Thyroid gland (tissue), 4 donors: ENCODE results near the gene IQGAP2. TPM values are rescaled to one million over a fixed set of nuclear protein-coding genes. Genes with fewer than 3 reads are reported as not detected.

Experiments
- DNase-seq, 2 donors: peaks; one replicate each; pipeline ENCODE4 v3.0.0-alpha.2; 2019
- H3K27ac ChIP-seq, 3 donors: fragments of 200-600 bp; sonication (generic); 1 replicate in 2 of 3; 2 replicates in 1 of 3; pipeline ENCODE4 v1.5.1; 2016 to 2019; ENCODE audit warnings: mild to moderate bottlenecking in 1 of 3, moderate library complexity in 1 of 3
- H3K27me3 ChIP-seq: fragments of 200-600 bp; sonication (generic); one replicate; pipeline ENCODE4 v1.5.1; 2019
- H3K36me3 ChIP-seq, 2 donors: fragments of 200-600 bp; sonication (generic); one replicate each; pipeline ENCODE4 v1.5.1; 2016 to 2019
- H3K4me1 ChIP-seq, 2 donors: fragments of 200-600 bp; sonication (generic); one replicate each; pipeline ENCODE4 v1.5.1; 2017 to 2019
- H3K4me3 ChIP-seq, 3 donors: fragments of 200-600 bp; sonication (generic); replicated peaks in 1 of 3; 1 replicate in 2 of 3; 2 replicates in 1 of 3; pipeline ENCODE4 v1.5.1; 2016; ENCODE audit warnings: mild to moderate bottlenecking in 1 of 3
- H3K9me3 ChIP-seq: fragments of 200-600 bp; sonication (generic); one replicate; pipeline ENCODE4 v1.5.1; 2017
- CTCF ChIP-seq, 6 experiments: fragments of 200-600 bp in 3 of 6; fragments of 450-650 bp in 3 of 6; sonication (generic) in 3 of 6; IDR thresholded peaks; one replicate each; pipeline ENCODE4 v1.5.1; 2016 to 2019; ENCODE audit warnings: antibody characterized with exemption in 6 of 6, mild to moderate bottlenecking in 2 of 6, inconsistent platforms in 1 of 6, moderate library complexity in 1 of 6
- POLR2A ChIP-seq, 2 donors: fragments of 450-650 bp; IDR thresholded peaks; one replicate each; pipeline ENCODE4 v1.6.1; 2017; ENCODE audit warnings: antibody characterized with exemption in 2 of 2, mild to moderate bottlenecking in 2 of 2, moderate library complexity in 1 of 2
- WGBS, 2 donors: methylation state at CpG; one replicate each; pipeline ENCODE4 v1.1.5; 2017; 5-methylcytosine and 5-hydroxymethylcytosine counted together
- intact Hi-C: fragments of 100-400 bp; cut with DNase I; formaldehyde crosslinking; loops from one replicate; pipeline ENCODE4 v1.15.1; 2023
- total RNA-seq, 4 donors: library from RNA; depleted of rRNA; stranded (reverse); fragments of >200 nt; gene quantifications; one replicate each; pipeline ENCODE4 v1.2.3, GENCODE V29; 2016

IQGAP2 gene
- total RNA-seq, 4 donors from 2014 or later: 55.1 to 85.5 (median 64.0) TPM

- H3K9me3 ChIP-seq: no peaks in the 10 kb centered on the region
- no peaks in the 10 kb centered on the region for H3K27me3 ChIP-seq
- intact Hi-C loops: no loop called here
- no peak overlapping the region for H3K4me3 ChIP-seq
- H3K4me1 ChIP-seq: peaks cover 0 to 3% of the 10 kb centered on the region in 2 donors
- H3K36me3 ChIP-seq: no peaks in the 10 kb centered on the region
- H3K27ac ChIP-seq: no peak overlapping the region
- 64 to 86% methylated on average over 2 of the region's 2 CpGs for WGBS, 2 donors
- TF ChIP-seq CTCF (IDR thresholded peaks at IDR 0.05) (no peak), POLR2A (IDR thresholded peaks at IDR 0.05) (no peak)
- DNase-seq: no peak
Measured at GRCh38 chr5:76474377-76474776, 71.3 kb downstream of the IQGAP2 start.

- intact Hi-C loops: no loop called here
- Histone ChIP-seq H3K4me1 (peaks cover 0 to 3% of the 10 kb centered on the region in 2 donors), H3K27me3 (no peaks in the 10 kb centered on the region), H3K36me3 (no peaks in the 10 kb centered on the region), H3K27ac (no peak overlapping the region), H3K9me3 (no peaks in the 10 kb centered on the region), H3K4me3 (no peak overlapping the region)
- WGBS, 2 donors: 88 to 89% methylated on average over 3 of the region's 3 CpGs
- no peak for DNase-seq
- no peak for TF ChIP-seq POLR2A (IDR thresholded peaks at IDR 0.05)
- no peak for TF ChIP-seq CTCF (IDR thresholded peaks at IDR 0.05)
Measured at GRCh38 chr5:76475385-76475784, 72.3 kb downstream of the IQGAP2 start.

- Histone ChIP-seq H3K9me3 (no peaks in the 10 kb centered on the region), H3K36me3 (no peaks in the 10 kb centered on the region), H3K4me1 (peaks cover 0 to 3% of the 10 kb centered on the region in 2 donors), H3K27me3 (no peaks in the 10 kb centered on the region), H3K27ac (no peak overlapping the region), H3K4me3 (no peak overlapping the region)
- 94 to 95% methylated on average over 2 of the region's 2 CpGs for WGBS, 2 donors
- no peak for DNase-seq
- intact Hi-C loops: no loop called here
- TF ChIP-seq POLR2A (IDR thresholded peaks at IDR 0.05) (no peak), CTCF (IDR thresholded peaks at IDR 0.05) (no peak)
Measured at GRCh38 chr5:76475936-76476335, 72.9 kb downstream of the IQGAP2 start.

- Histone ChIP-seq H3K4me3 (no peak overlapping the region), H3K27me3 (no peaks in the 10 kb centered on the region), H3K36me3 (no peaks in the 10 kb centered on the region), H3K4me1 (peaks cover 0 to 3% of the 10 kb centered on the region in 2 donors), H3K27ac (no peak overlapping the region), H3K9me3 (no peaks in the 10 kb centered on the region)
- TF ChIP-seq CTCF (IDR thresholded peaks at IDR 0.05) (no peak), POLR2A (IDR thresholded peaks at IDR 0.05) (no peak)
- DNase-seq: no peak
- WGBS, 2 donors: 78 to 83% methylated on average over 3 of the region's 3 CpGs
- intact Hi-C loops: no loop called here
Measured at GRCh38 chr5:76476474-76477038, 73.5 kb downstream of the IQGAP2 start.

- no peak for TF ChIP-seq CTCF (IDR thresholded peaks at IDR 0.05)
- TF ChIP-seq POLR2A (IDR thresholded peaks at IDR 0.05): no peak
- Histone ChIP-seq H3K36me3 (no peaks in the 10 kb centered on the region), H3K27me3 (no peaks in the 10 kb centered on the region), H3K27ac (no peak overlapping the region), H3K4me3 (no peak overlapping the region), H3K4me1 (no peaks in the 10 kb centered on the region), H3K9me3 (no peaks in the 10 kb centered on the region)
- DNase-seq: no peak
- WGBS, 2 donors: 96 to 97% methylated on average over 2 of the region's 2 CpGs
- intact Hi-C loops: no loop called here
Measured at GRCh38 chr5:76477061-76477460, 74.0 kb downstream of the IQGAP2 start.
